H1 (cell line): ENCODE measurements around the gene PIP4K2C. TPM values are rescaled to one million over a fixed set of nuclear protein-coding genes. Genes with fewer than 3 reads are reported as not detected.
A peak's percentile ranks its signal among the peaks of the same experiment; 100 is the strongest.

Source experiments
- CTCF ChIA-PET: fragments of 300-600 bp; sonication (Branson Sonifier 250); formaldehyde crosslinking; loops from one replicate; lab custom pipeline; 2021; ENCODE audit not compliant: partially characterized antibody; lab: Charles Lee
- POLR2A ChIA-PET: fragments of 300-600 bp; sonication (Branson Sonifier 250); formaldehyde crosslinking; loops from one replicate; lab custom pipeline; 2021; ENCODE audit warnings: inconsistent platforms; ENCODE audit not compliant: partially characterized antibody; lab: Charles Lee
- DNase-seq, 2 experiments: peaks; one replicate each; pipeline versions ENCODE4 v3.0.0 to v3.0.0-alpha.2; 2010 to 2022; ENCODE audit warnings: low spot score in 2 of 2, low read depth in 1 of 2, mixed read lengths in 1 of 2
- FAIRE-seq: peaks from 2 replicates; lab custom pipeline; 2011; peaks lifted over from hg19 to GRCh38; lab: Jason Lieb, UNC
- H2AFZ ChIP-seq: 2 replicates; pipeline ENCODE4 v1.8.1; 2012; ENCODE audit warnings: low read length, inconsistent platforms
- H2AK5ac ChIP-seq: 2 replicates; pipeline ENCODE4 v1.6.1; 2013; ENCODE audit warnings: low read depth, low read length
- H2BK120ac ChIP-seq: replicated peaks from 2 replicates; pipeline ENCODE3; 2013; ENCODE audit warnings: low read depth, low read length, inconsistent platforms
- H2BK12ac ChIP-seq: 2 replicates; pipeline ENCODE4 v1.6.1; 2013; ENCODE audit warnings: low read depth, low read length
- H2BK15ac ChIP-seq: 2 replicates; pipeline ENCODE4 v1.6.1; 2013; ENCODE audit warnings: low read length
- H2BK20ac ChIP-seq: 2 replicates; pipeline ENCODE4 v1.6.1; 2013; ENCODE audit warnings: low read length
- H2BK5ac ChIP-seq: 2 replicates; pipeline ENCODE4 v1.6.1; 2013; ENCODE audit warnings: low read depth, low read length
- H3K14ac ChIP-seq: 2 replicates; pipeline ENCODE4 v1.6.1; 2013; ENCODE audit warnings: inconsistent platforms; ENCODE audit not compliant: insufficient read length
- H3K18ac ChIP-seq: 2 replicates; pipeline ENCODE4 v1.6.1; 2013; ENCODE audit warnings: low read length; ENCODE audit errors: extremely low read depth
- H3K23ac ChIP-seq: 2 replicates; pipeline ENCODE4 v1.6.1; 2013; ENCODE audit warnings: inconsistent platforms; ENCODE audit not compliant: insufficient read length
- H3K23me2 ChIP-seq: 2 replicates; pipeline ENCODE4 v1.6.1; 2013; ENCODE audit warnings: low read depth, low read length
- H3K27ac ChIP-seq: 2 replicates; pipeline ENCODE4 v1.6.1; 2011; ENCODE audit warnings: low read depth, low read length, inconsistent platforms
- H3K27me3 ChIP-seq, 4 experiments: replicated peaks in 1 of 4; 1 replicate in 1 of 4; 2 replicates in 3 of 4; pipeline versions ENCODE4 v1.6.1 to v1.8.1; 2011 to 2013; ENCODE audit warnings: low read length in 3 of 4, mild to moderate bottlenecking in 3 of 4, inconsistent platforms in 2 of 4, mixed read lengths in 2 of 4, moderate library complexity in 1 of 4; ENCODE audit not compliant: control insufficient read depth in 3 of 4, insufficient read depth in 3 of 4; ENCODE audit errors: extremely low read depth in 1 of 4
- H3K36me3 ChIP-seq, 4 experiments: 2 replicates each; pipeline versions ENCODE4 v1.6.1 to v1.8.1; 2011 to 2013; ENCODE audit warnings: mild to moderate bottlenecking in 4 of 4, low read length in 3 of 4, moderate library complexity in 2 of 4, control low read depth in 1 of 4, inconsistent platforms in 1 of 4; ENCODE audit not compliant: insufficient read depth in 4 of 4, control insufficient read depth in 2 of 4
- H3K4ac ChIP-seq: replicated peaks from 2 replicates; pipeline ENCODE3; 2013; ENCODE audit warnings: low read length, low read depth, mixed read lengths, inconsistent platforms; ENCODE audit not compliant: insufficient read length
- H3K4me1 ChIP-seq, 4 experiments: replicated peaks in 1 of 4; 1 replicate in 1 of 4; 2 replicates in 3 of 4; pipeline versions ENCODE4 v1.6.1 to v1.8.1; 2011 to 2013; ENCODE audit warnings: low read length in 3 of 4, inconsistent platforms in 2 of 4, mixed read lengths in 1 of 4; ENCODE audit not compliant: insufficient read depth in 4 of 4, control insufficient read depth in 3 of 4
- H3K4me2 ChIP-seq, 2 experiments: 2 replicates each; pipeline versions ENCODE4 v1.6.1 to v1.8.1; 2011 to 2013; ENCODE audit warnings: low read depth in 2 of 2, low read length in 2 of 2, control low read depth in 1 of 2, inconsistent platforms in 1 of 2, mild to moderate bottlenecking in 1 of 2; ENCODE audit not compliant: insufficient read depth in 1 of 2
- H3K4me3 ChIP-seq, 4 experiments: fragments of 200-600, 300-600 bp in 1 of 4; sonication (generic), shearing (Covaris generic), sonication (Bioruptor Twin) in 1 of 4; 2 replicates each; pipeline versions ENCODE4 v1.5.1 to v1.8.1; 2011 to 2016; ENCODE audit warnings: low read length in 4 of 4, low read depth in 3 of 4, control low read depth in 2 of 4, inconsistent platforms in 2 of 4, mild to moderate bottlenecking in 2 of 4, mixed read lengths in 1 of 4, moderate library complexity in 1 of 4; ENCODE audit not compliant: insufficient read depth in 2 of 4; ENCODE audit errors: extremely low read depth in 1 of 4
- H3K56ac ChIP-seq: replicated peaks from 2 replicates; pipeline ENCODE3; 2013; ENCODE audit warnings: low read depth, mild to moderate bottlenecking, mixed read lengths, low read length, inconsistent platforms; ENCODE audit not compliant: insufficient read length
- H3K79me1 ChIP-seq: 2 replicates; pipeline ENCODE4 v1.6.1; 2013; ENCODE audit warnings: low read depth, low read length, control low read depth
- H3K79me2 ChIP-seq, 2 experiments: 2 replicates each; pipeline versions ENCODE4 v1.6.1 to v1.8.1; 2012 to 2013; ENCODE audit warnings: low read length in 2 of 2, mild to moderate bottlenecking in 2 of 2, inconsistent platforms in 1 of 2; ENCODE audit not compliant: insufficient read depth in 2 of 2, control insufficient read depth in 1 of 2
- H3K9ac ChIP-seq, 4 experiments: replicated peaks in 1 of 4; 1 replicate in 1 of 4; 2 replicates in 3 of 4; pipeline versions ENCODE4 v1.6.1 to v1.8.1; 2011 to 2013; ENCODE audit warnings: low read depth in 3 of 4, low read length in 3 of 4, control low read depth in 2 of 4, mild to moderate bottlenecking in 2 of 4, moderate library complexity in 2 of 4, inconsistent platforms in 1 of 4; ENCODE audit errors: extremely low read depth in 1 of 4
- H3K9me3 ChIP-seq, 2 experiments: 2 replicates each; pipeline versions ENCODE4 v1.6.1 to v1.8.1; 2012 to 2013; ENCODE audit warnings: mild to moderate bottlenecking in 2 of 2, moderate library complexity in 2 of 2, control low read depth in 1 of 2, inconsistent platforms in 1 of 2, low read depth in 1 of 2, low read length in 1 of 2, mixed read lengths in 1 of 2; ENCODE audit not compliant: insufficient read depth in 2 of 2
- H4K20me1 ChIP-seq, 2 experiments: replicated peaks in 1 of 2; 2 replicates each; pipeline versions ENCODE3 to v1.8.1; 2011 to 2013; ENCODE audit warnings: inconsistent platforms in 2 of 2, low read length in 2 of 2, mild to moderate bottlenecking in 1 of 2; ENCODE audit not compliant: insufficient read depth in 2 of 2, control insufficient read depth in 1 of 2
- H4K5ac ChIP-seq: 2 replicates; pipeline ENCODE4 v1.6.1; 2013; ENCODE audit warnings: low read length, low read depth, mixed read lengths, inconsistent platforms; ENCODE audit not compliant: insufficient read length
- H4K8ac ChIP-seq: 2 replicates; pipeline ENCODE4 v1.8.0; 2013; ENCODE audit warnings: mild to moderate bottlenecking, moderate library complexity, low read length, inconsistent platforms; ENCODE audit not compliant: insufficient read depth; ENCODE audit errors: extremely low read depth
- H4K91ac ChIP-seq: replicated peaks from 2 replicates; pipeline ENCODE3; 2013; ENCODE audit warnings: low read length, mixed read lengths, inconsistent platforms; ENCODE audit not compliant: insufficient read length
- ATF2 ChIP-seq: IDR thresholded peaks from 2 replicates; pipeline ENCODE4 v1.6.1; 2012; ENCODE audit warnings: low read length, inconsistent platforms
- CHD1 ChIP-seq: IDR thresholded peaks from 2 replicates; pipeline ENCODE4 v1.6.1; 2012; ENCODE audit warnings: low read depth, low read length, improper control_type of control experiment
- EGR1 ChIP-seq: IDR thresholded peaks from 2 replicates; pipeline ENCODE4 v1.6.1; 2011; ENCODE audit warnings: low read depth, low read length, borderline replicate concordance
- HDAC6 ChIP-seq: IDR thresholded peaks from one replicate; pipeline ENCODE4 v1.7.1; 2012; ENCODE audit warnings: low read depth, mild to moderate bottlenecking, inconsistent platforms, low read length, moderate library complexity
- POU5F1 ChIP-seq: IDR thresholded peaks from 2 replicates; pipeline ENCODE4 v1.6.1; 2011; ENCODE audit warnings: low read depth, mild to moderate bottlenecking, low read length, moderate library complexity
- WGBS, 2 experiments: shearing (Covaris generic) in 1 of 2; methylation state at CpG; one replicate each; pipeline versions ENCODE4 v1.1.6 to v1.1.7; 2013 to 2015; ENCODE audit warnings: low lambda C conversion rate in 2 of 2, mixed read lengths in 2 of 2, inconsistent platforms in 1 of 2, low coverage in 1 of 2, missing lambda C conversion rate in 1 of 2; ENCODE audit not compliant: insufficient replicate concordance in 2 of 2, insufficient coverage in 1 of 2, insufficient read length in 1 of 2; ENCODE audit errors: extremely low coverage in 1 of 2, missing lambda C conversion rate in 1 of 2; 5-methylcytosine and 5-hydroxymethylcytosine counted together
- long read RNA-seq, 2 experiments: library from RNA in 1 of 2; library from capped mRNA in 1 of 2; stranded (forward); transcript quantifications; one replicate each; pipeline ENCODE4 v2.0.0, GENCODE V29; 2021; ENCODE audit warnings: inconsistent platforms in 1 of 2
- polyA minus RNA-seq, 3 experiments: library from RNA; depleted of rRNA, polyadenylated mRNA; stranded (reverse); fragments of >200 nt; gene quantifications; 1 replicate in 2 of 3; 2 replicates in 1 of 3; pipeline ENCODE4 v1.2.3, GENCODE V29; 2011
- polyA plus RNA-seq, 7 experiments: library from polyadenylated mRNA; depleted of rRNA in 3 of 7; stranded (reverse) in 5 of 7; unstranded in 2 of 7; fragments of >200 nt in 5 of 7; fragments of 200-250 nt in 2 of 7; gene quantifications; 1 replicate in 5 of 7; 2 replicates in 1 of 7; 4 replicates in 1 of 7; pipeline versions ENCODE4 v1.2.1 to v1.2.3, GENCODE V29; 2011 to 2013; ENCODE audit warnings: missing spikeins in 2 of 7, mixed read lengths in 2 of 7
- total RNA-seq: library from RNA; stranded (reverse); fragmentation: NEBNext Ultra II Directional; extraction: Animal tissue kit (Norgen Biotek cat#: 25700); gene quantifications from 2 replicates; pipeline ENCODE4 v1.2.1, GENCODE V29; 2021

Gene PIP4K2C
- 21.4 and 27.1 TPM in 2 replicates for total RNA-seq
- polyA plus RNA-seq (2011; rRNA removed), result 21.0 and 25.0 TPM in 2 replicates
- 21.8 TPM for polyA plus RNA-seq (2011; cell fraction: cytosol; rRNA removed)
- polyA plus RNA-seq (2011; cell fraction: nucleus; rRNA removed), result 23.9 TPM
- 19.5 to 27.9 TPM (median 22.1 TPM) in 4 replicates for polyA plus RNA-seq (2012, experiment 1 of 2)
- 16.5 TPM for polyA plus RNA-seq (2012, experiment 2 of 2)
- 14.6 TPM for polyA plus RNA-seq (2013, experiment 1 of 2)
- polyA plus RNA-seq (2013, experiment 2 of 2), result 15.9 TPM
- polyA minus RNA-seq (2011; rRNA and poly(A)+ RNA removed), result 25.6 and 27.0 TPM in 2 replicates
- 16.4 TPM for polyA minus RNA-seq (2011; cell fraction: cytosol; rRNA and poly(A)+ RNA removed)
- 11.0 TPM for polyA minus RNA-seq (2011; cell fraction: nucleus; rRNA and poly(A)+ RNA removed)
- long read RNA-seq, experiment 1, partial matches to known transcripts, result 0 of 9 reads
- long read RNA-seq, experiment 1, other reads (novel, unspliced or antisense), result 6 of 9 reads
- long read RNA-seq, experiment 2, partial matches to known transcripts, result 3 of 9 reads
- long read RNA-seq, experiment 2, other reads (novel, unspliced or antisense), result 1 of 9 reads

DNA sequence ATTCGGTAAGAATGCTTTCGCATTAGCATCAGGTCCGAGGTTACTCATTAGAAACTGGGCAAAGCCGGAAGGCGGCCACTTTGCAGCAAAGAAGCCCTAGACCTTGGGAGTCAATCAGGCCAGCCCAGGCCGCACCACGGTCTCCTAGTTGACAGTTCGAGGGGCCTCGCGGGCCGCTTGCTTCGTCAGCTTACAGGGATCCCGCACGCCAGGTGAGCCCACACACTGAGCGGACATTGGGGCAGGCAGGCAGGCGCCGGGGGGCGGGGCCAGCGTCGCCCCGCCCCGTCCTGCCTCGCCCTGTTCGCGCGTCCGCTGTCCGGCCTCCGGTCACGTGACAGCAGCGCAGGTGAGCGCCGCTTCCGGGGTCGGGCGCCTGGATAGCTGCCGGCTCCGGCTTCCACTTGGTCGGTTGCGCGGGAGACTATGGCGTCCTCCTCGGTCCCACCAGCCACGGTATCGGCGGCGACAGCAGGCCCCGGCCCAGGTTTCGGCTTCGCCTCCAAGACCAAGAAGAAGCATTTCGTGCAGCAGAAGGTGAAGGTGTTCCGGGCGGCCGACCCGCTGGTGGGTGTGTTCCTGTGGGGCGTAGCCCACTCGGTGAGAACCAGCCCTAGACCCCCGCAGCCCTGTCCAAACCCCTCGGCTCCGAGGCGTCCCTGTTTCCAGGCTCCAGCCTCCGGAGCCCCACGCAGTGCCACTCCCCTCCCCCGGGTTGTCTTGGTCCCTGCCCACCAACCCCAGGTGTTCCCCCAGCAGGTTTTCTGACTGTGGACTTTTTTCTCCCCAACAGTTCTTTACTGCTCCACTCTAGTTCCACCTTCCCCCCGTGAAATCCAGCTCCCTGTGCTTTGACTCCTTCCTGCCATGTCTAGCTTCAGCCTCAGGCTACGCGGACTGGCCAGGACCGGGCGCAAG lies at the start of gene PIP4K2C:
TSS of gene PIP4K2C (plus strand) at position 329 of the 918 bp plus-strand sequence. CDS start at position 427, 98 bp downstream.
- FAIRE-seq, result no peak
- TF ChIP-seq EGR1 (no peak), CHD1 (no peak), HDAC6 (no peak), ATF2 (no peak), POU5F1 (no peak)

More for the DNA sequence above, at the start of gene PIP4K2C:
- Histone ChIP-seq H4K20me1 (peaks cover 2 to 4% of the 10 kb centered on the region in 2 experiments), H3K27ac (peak within 1 kb of the TSS; percentile 26; the same call in 1 of the 2 replicates), H4K91ac (no peak within 1 kb of the TSS), H3K79me2 (peaks cover 5 to 20% of the 10 kb centered on the region in 2 experiments; a peak in 3 of 4 replicates), H2BK5ac (peak within 1 kb of the TSS; percentile 81; the same call in 1 of the 2 replicates), H3K4me2 (peak within 1 kb of the TSS; percentile 83), H2BK20ac (no peak within 1 kb of the TSS), H3K9me3 (no peaks in the 10 kb centered on the region), H2AFZ (peak within 1 kb of the TSS; percentile 66), H3K23me2 (peaks cover 15% of the 10 kb centered on the region; the same call in 1 of the 2 replicates), H2BK15ac (no peak within 1 kb of the TSS), H2BK120ac (peak within 1 kb of the TSS; percentile 47), H3K9ac (peak within 1 kb of the TSS; percentile 61 to 77 (median 69)), H3K56ac (peak within 1 kb of the TSS; percentile 75), H3K79me1 (0 out of 2 replicates have a peak, but pooled peaks cover 3% of the 10 kb centered on the region), H3K4ac (no peak within 1 kb of the TSS), H2AK5ac (no peak within 1 kb of the TSS), H3K4me1 (peaks cover 2 to 7% (median 3%) of the 10 kb centered on the region in 4 experiments; a peak in 6 of 7 replicates), H3K18ac (peak within 1 kb of the TSS; percentile 75), H3K36me3 (peaks cover 0 to 8% (median 4%) of the 10 kb centered on the region in 4 experiments; a peak in 2 of 8 replicates), H2BK12ac (no peak within 1 kb of the TSS), H3K4me3 (peak within 1 kb of the TSS; percentile 72 to 95 (median 80)), H3K14ac (no peak within 1 kb of the TSS), H4K5ac (peak within 1 kb of the TSS; percentile 28), H3K27me3 (no peaks in the 10 kb centered on the region), H3K23ac (no peak within 1 kb of the TSS), H4K8ac (peak within 1 kb of the TSS; percentile 94)
- WGBS, 2 experiments, result 2% methylated on average over 69 of the region's 69 CpGs; no CpG with 5 or more reads in 1 of the 2 experiments
- ChIA-PET POLR2A (interaction anchor here (0.5 to 6.2 kb wide), 15 partner anchors 9 to 145 kb away, joined by 3 to 60 read pairs (median 4); partner anchors contain the start of genes ARHGEF25, B4GALNT1, DDIT3 and DTX3), CTCF (interaction anchor here (0.6 to 6.1 kb wide), 16 partner anchors 9 to 166 kb away, joined by 3 to 40 read pairs (median 4); partner anchors contain the start of genes B4GALNT1, DTX3 and OS9)
- DNase-seq, result peak; percentile 81 to 90
